Hematopoietic multipotent progenitor cell treated with erythropoietin and hydrocortisone succinate and interleukin-3 and kit ligand, for 4 days (in vitro differentiated cells): ENCODE results near the gene SUN3.

Experiments
- DNase-seq: peaks from one replicate; pipeline ENCODE4 v3.0.0-alpha.2; 2015

The SUN3 gene, protein sequence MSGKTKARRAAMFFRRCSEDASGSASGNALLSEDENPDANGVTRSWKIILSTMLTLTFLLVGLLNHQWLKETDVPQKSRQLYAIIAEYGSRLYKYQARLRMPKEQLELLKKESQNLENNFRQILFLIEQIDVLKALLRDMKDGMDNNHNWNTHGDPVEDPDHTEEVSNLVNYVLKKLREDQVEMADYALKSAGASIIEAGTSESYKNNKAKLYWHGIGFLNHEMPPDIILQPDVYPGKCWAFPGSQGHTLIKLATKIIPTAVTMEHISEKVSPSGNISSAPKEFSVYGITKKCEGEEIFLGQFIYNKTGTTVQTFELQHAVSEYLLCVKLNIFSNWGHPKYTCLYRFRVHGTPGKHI

GRCh38 chr7:48028938-48029337 is at the start of gene SUN3:
Gene SUN3, minus strand, starts transcription at chr7:48029107. Its CDS starts 169 bp downstream, at chr7:48028938.
- DNase-seq = no peak

DNA sequence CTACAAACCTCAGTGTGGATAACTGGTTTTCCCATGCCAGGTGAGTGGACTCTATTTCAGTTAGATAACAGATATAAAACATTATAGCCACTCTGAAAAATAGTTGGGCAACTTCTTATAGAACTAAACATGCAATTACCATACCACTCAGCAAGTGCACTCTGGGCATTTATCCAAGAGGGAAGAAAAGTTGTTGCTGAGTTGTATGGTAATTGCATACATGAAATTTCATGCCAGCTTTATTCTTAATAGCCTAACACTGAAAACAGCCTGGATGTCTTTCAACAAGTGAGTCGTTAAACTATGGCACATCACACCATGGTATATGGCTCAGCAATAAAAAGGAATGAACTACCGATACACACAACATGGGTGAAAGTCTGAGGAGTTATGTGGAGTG is 49.6 kb upstream of the SUN3 start:
- DNase-seq = no peak

DNA sequence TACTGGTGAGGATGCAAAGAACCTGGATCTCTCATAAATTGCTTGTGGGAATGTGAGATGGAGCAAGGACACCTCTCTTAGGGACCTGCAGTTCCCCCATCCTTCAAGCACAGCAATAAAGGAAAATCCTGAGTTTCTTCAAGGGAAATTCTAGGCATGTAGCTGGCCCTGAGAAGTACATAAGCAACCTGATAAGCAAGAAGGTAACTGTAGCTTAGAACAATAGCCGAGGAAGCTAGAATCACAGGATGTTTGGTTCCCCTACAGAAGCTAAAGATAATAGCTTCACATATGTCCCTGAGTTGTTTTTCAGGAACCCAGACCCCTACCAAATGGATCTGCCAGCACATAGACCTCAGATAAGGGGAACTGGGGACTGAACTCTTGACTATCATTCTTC is 48.5 kb upstream of the SUN3 start:
- no peak for DNase-seq

GRCh38 chr7:48074204-48074654 is 45.3 kb upstream of the SUN3 start:
- DNase-seq = no peak

GRCh38 chr7:48067475-48067874 is 38.6 kb upstream of the SUN3 start:
- no peak for DNase-seq

DNA sequence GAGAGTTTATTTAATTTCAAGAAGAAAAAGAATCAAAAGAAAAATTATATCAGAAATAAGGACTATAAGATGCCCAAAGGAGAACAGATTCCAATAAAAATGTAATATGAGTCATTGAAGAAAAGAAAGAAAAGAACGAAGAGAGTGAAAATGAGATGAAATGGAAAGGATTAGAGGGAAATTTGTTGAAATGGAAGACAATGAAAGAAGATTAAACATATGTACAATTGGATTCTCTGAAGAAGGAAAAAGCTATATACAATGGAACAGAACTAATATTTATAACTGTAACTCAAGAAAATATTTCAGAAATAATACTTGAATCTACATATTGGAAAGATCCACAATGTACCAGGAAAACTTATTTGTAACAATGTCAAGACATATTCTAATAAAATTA is 35.1 kb upstream of the SUN3 start:
- no peak for DNase-seq

GRCh38 chr7:48059706-48060105 is 30.8 kb upstream of the SUN3 start:
- no peak for DNase-seq

DNA sequence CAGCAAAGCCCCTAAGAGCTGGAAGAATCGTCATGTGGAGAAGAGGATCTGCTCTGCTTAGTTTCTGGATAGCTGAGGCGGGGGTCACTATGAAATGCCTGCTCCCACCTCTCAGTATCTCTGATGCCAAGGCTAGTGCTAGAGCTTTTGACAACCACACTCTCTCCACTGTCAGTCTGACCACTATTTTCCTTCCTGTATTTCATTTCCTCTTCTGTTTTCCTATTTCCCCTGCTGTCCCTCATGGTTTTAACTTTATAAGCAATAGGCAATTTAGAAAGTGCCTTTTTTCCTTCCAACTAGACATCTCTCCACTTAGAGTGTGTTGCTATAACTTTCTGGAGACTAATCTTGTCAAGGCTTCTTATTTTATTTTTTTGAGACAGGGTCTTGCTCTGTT is 30.1 kb upstream of the SUN3 start:
- no peak for DNase-seq

- no peak for DNase-seq
Observed at GRCh38 chr7:48053736-48054135, 24.8 kb upstream of the SUN3 start.

DNA sequence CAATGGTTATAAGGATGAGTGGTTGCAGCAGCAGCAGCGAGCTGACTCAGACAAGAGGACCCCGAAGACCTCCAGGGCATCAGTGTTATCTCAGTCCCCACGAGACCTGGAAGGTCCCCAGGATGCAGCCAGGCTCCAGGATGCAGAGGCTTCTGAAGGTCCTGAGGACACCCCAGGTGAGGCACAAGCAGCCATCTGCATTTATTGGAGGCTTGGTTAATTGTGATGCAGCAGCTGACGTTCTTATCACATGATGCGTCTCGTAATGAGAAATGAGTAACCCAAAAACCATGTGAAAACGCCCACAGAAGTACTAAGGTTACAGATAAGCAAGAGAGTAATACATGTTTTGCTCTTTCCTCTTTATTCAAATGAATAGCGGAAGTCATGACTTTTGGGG is 23.8 kb upstream of the SUN3 start:
- no peak for DNase-seq

- no peak for DNase-seq
Observed at GRCh38 chr7:48049850-48050249, 20.9 kb upstream of the SUN3 start.

GRCh38 chr7:48048113-48048512 is 19.2 kb upstream of the SUN3 start:
- no peak for DNase-seq

DNA sequence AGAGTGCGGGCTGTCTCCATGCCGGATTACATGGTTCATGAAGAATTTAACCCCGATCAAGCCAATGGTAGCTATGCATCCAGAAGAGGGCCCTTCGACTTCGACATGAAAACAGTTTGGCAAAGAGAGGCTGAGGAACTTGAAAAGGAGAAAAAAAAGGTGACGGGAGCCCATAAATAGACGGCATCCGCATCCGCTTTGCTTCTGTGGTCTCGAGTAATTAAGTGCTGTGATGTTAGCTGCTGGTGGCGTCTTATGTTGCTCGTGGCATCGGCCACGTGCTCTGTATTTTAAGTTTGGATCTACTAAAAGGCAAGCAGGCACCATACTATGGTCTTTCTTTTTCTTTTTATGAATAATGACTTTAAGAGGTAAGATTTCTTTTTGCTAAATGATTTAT is 17.6 kb upstream of the SUN3 start:
- peak; percentile 20 for DNase-seq

DNA sequence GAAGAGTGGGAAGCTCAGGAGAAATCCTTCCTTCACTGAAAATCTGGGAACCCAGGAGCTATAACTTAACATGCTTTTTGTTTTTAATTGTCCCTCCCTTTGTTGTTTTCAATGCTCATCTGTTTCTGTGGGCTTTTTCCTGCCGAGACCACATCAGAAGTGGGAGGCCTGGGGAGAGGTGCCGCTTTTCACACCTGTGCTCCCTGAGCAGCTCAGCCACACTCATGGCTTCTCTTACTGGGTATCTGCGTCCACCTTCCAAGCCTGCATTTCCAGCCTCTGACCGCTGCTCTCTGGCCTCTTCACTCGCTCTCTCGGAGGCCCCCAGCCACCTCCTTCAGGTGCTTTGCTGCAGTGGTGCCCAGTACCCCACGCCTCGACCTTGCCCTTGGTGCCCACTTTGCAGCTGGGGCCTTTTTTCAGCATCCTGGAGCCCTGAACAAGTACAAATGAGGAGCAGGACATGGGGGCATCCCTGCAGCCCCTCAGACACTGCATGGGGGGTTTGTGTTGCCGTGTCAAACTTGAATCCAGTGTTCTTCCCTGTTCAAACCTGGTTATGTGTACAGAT is 16.4 kb upstream of the SUN3 start:
- DNase-seq = no peak

- no peak for DNase-seq
Observed at GRCh38 chr7:48042636-48043035, 13.7 kb upstream of the SUN3 start.

DNA sequence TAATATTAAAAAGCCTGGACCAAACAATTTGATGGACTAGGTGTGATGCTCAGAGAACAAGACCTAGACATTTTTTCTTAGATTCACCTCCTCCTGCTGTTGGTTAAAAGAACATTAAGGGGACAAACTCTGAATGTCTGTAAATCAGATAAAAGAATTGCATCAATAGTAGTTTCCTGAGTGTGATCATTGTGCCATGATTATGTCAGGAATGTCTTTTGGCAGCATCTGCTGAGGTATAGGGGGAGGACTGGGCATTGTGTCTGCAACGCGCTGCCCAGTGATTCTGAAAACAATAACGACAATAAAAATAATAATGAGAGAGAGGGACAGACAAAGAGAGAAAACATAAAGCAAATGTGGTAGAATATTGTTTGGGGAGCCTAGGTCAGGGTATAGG is 13.3 kb upstream of the SUN3 start:
- no peak for DNase-seq

- DNase-seq = no peak
Observed at GRCh38 chr7:48041653-48041970, 12.7 kb upstream of the SUN3 start.

- DNase-seq = no peak
Observed at GRCh38 chr7:48040944-48041652, 12.2 kb upstream of the SUN3 start.

- no peak for DNase-seq
Observed at GRCh38 chr7:48038815-48039506, 10.1 kb upstream of the SUN3 start.

GRCh38 chr7:48035967-48036478 is 7.1 kb upstream of the SUN3 start:
- DNase-seq = peak; percentile 17

- peak; percentile 87 for DNase-seq
Observed at GRCh38 chr7:48035301-48035966, 6.5 kb upstream of the SUN3 start, which contains the start of gene C7orf57. Gene C7orf57, plus strand, starts transcription at chr7:48035543. Its CDS starts 766 bp downstream, at chr7:48036309.

DNA sequence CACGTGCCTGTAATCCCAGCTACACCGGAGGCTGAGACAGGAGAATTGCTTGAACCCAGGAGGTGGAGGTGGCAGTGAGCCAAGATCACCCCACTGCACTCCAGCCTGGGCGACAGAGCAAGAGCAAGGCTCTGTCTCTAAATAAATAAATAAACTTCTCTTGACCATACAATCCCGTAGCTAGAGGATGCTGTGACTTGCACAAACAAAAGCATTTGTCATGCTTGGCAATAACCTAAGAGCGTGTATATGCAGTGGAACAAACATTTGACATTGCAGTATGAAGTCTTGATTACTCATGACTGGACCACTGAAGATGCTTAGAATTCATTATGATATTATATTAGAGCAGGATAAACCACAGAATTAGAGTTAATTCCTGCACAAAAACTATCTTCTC is 5.0 kb upstream of the SUN3 start:
- DNase-seq = no peak

GRCh38 chr7:48031111-48031510 is 2.2 kb upstream of the SUN3 start:
- DNase-seq = no peak
